H1 (cell line): ENCODE measurements around the gene B9D2. TPM values are rescaled to one million over a fixed set of nuclear protein-coding genes. Genes with fewer than 3 reads are reported as not detected.

Experiments
- CTCF ChIA-PET: fragments of 300-600 bp; sonication (Branson Sonifier 250); formaldehyde crosslinking; loops from one replicate; lab custom pipeline; 2021; ENCODE audit not compliant: partially characterized antibody; lab: Charles Lee
- POLR2A ChIA-PET: fragments of 300-600 bp; sonication (Branson Sonifier 250); formaldehyde crosslinking; loops from one replicate; lab custom pipeline; 2021; ENCODE audit warnings: inconsistent platforms; ENCODE audit not compliant: partially characterized antibody; lab: Charles Lee
- DNase-seq, 2 experiments: peaks; one replicate each; pipeline versions ENCODE4 v3.0.0 to v3.0.0-alpha.2; 2010 to 2022; ENCODE audit warnings: low spot score in 2 of 2, low read depth in 1 of 2, mixed read lengths in 1 of 2
- FAIRE-seq: peaks from 2 replicates; lab custom pipeline; 2011; peaks lifted over from hg19 to GRCh38; lab: Jason Lieb, UNC
- H2AFZ ChIP-seq: 2 replicates; pipeline ENCODE4 v1.8.1; 2012; ENCODE audit warnings: low read length, inconsistent platforms
- H2AK5ac ChIP-seq: 2 replicates; pipeline ENCODE4 v1.6.1; 2013; ENCODE audit warnings: low read depth, low read length
- H2BK120ac ChIP-seq: replicated peaks from 2 replicates; pipeline ENCODE3; 2013; ENCODE audit warnings: low read depth, low read length, inconsistent platforms
- H2BK12ac ChIP-seq: 2 replicates; pipeline ENCODE4 v1.6.1; 2013; ENCODE audit warnings: low read depth, low read length
- H2BK15ac ChIP-seq: 2 replicates; pipeline ENCODE4 v1.6.1; 2013; ENCODE audit warnings: low read length
- H2BK20ac ChIP-seq: 2 replicates; pipeline ENCODE4 v1.6.1; 2013; ENCODE audit warnings: low read length
- H2BK5ac ChIP-seq: 2 replicates; pipeline ENCODE4 v1.6.1; 2013; ENCODE audit warnings: low read depth, low read length
- H3K14ac ChIP-seq: 2 replicates; pipeline ENCODE4 v1.6.1; 2013; ENCODE audit warnings: inconsistent platforms; ENCODE audit not compliant: insufficient read length
- H3K18ac ChIP-seq: 2 replicates; pipeline ENCODE4 v1.6.1; 2013; ENCODE audit warnings: low read length; ENCODE audit errors: extremely low read depth
- H3K23ac ChIP-seq: 2 replicates; pipeline ENCODE4 v1.6.1; 2013; ENCODE audit warnings: inconsistent platforms; ENCODE audit not compliant: insufficient read length
- H3K23me2 ChIP-seq: 2 replicates; pipeline ENCODE4 v1.6.1; 2013; ENCODE audit warnings: low read depth, low read length
- H3K27ac ChIP-seq: 2 replicates; pipeline ENCODE4 v1.6.1; 2011; ENCODE audit warnings: low read depth, low read length, inconsistent platforms
- H3K27me3 ChIP-seq, 4 experiments: replicated peaks in 1 of 4; 1 replicate in 1 of 4; 2 replicates in 3 of 4; pipeline versions ENCODE4 v1.6.1 to v1.8.1; 2011 to 2013; ENCODE audit warnings: low read length in 3 of 4, mild to moderate bottlenecking in 3 of 4, inconsistent platforms in 2 of 4, mixed read lengths in 2 of 4, moderate library complexity in 1 of 4; ENCODE audit not compliant: control insufficient read depth in 3 of 4, insufficient read depth in 3 of 4; ENCODE audit errors: extremely low read depth in 1 of 4
- H3K36me3 ChIP-seq, 4 experiments: 2 replicates each; pipeline versions ENCODE4 v1.6.1 to v1.8.1; 2011 to 2013; ENCODE audit warnings: mild to moderate bottlenecking in 4 of 4, low read length in 3 of 4, moderate library complexity in 2 of 4, control low read depth in 1 of 4, inconsistent platforms in 1 of 4; ENCODE audit not compliant: insufficient read depth in 4 of 4, control insufficient read depth in 2 of 4
- H3K4ac ChIP-seq: replicated peaks from 2 replicates; pipeline ENCODE3; 2013; ENCODE audit warnings: low read length, low read depth, mixed read lengths, inconsistent platforms; ENCODE audit not compliant: insufficient read length
- H3K4me1 ChIP-seq, 4 experiments: replicated peaks in 1 of 4; 1 replicate in 1 of 4; 2 replicates in 3 of 4; pipeline versions ENCODE4 v1.6.1 to v1.8.1; 2011 to 2013; ENCODE audit warnings: low read length in 3 of 4, inconsistent platforms in 2 of 4, mixed read lengths in 1 of 4; ENCODE audit not compliant: insufficient read depth in 4 of 4, control insufficient read depth in 3 of 4
- H3K4me2 ChIP-seq, 2 experiments: 2 replicates each; pipeline versions ENCODE4 v1.6.1 to v1.8.1; 2011 to 2013; ENCODE audit warnings: low read depth in 2 of 2, low read length in 2 of 2, control low read depth in 1 of 2, inconsistent platforms in 1 of 2, mild to moderate bottlenecking in 1 of 2; ENCODE audit not compliant: insufficient read depth in 1 of 2
- H3K4me3 ChIP-seq, 4 experiments: fragments of 200-600, 300-600 bp in 1 of 4; sonication (generic), shearing (Covaris generic), sonication (Bioruptor Twin) in 1 of 4; 2 replicates each; pipeline versions ENCODE4 v1.5.1 to v1.8.1; 2011 to 2016; ENCODE audit warnings: low read length in 4 of 4, low read depth in 3 of 4, control low read depth in 2 of 4, inconsistent platforms in 2 of 4, mild to moderate bottlenecking in 2 of 4, mixed read lengths in 1 of 4, moderate library complexity in 1 of 4; ENCODE audit not compliant: insufficient read depth in 2 of 4; ENCODE audit errors: extremely low read depth in 1 of 4
- H3K56ac ChIP-seq: replicated peaks from 2 replicates; pipeline ENCODE3; 2013; ENCODE audit warnings: low read depth, mild to moderate bottlenecking, mixed read lengths, low read length, inconsistent platforms; ENCODE audit not compliant: insufficient read length
- H3K79me1 ChIP-seq: 2 replicates; pipeline ENCODE4 v1.6.1; 2013; ENCODE audit warnings: low read depth, low read length, control low read depth
- H3K79me2 ChIP-seq, 2 experiments: 2 replicates each; pipeline versions ENCODE4 v1.6.1 to v1.8.1; 2012 to 2013; ENCODE audit warnings: low read length in 2 of 2, mild to moderate bottlenecking in 2 of 2, inconsistent platforms in 1 of 2; ENCODE audit not compliant: insufficient read depth in 2 of 2, control insufficient read depth in 1 of 2
- H3K9ac ChIP-seq, 4 experiments: replicated peaks in 1 of 4; 1 replicate in 1 of 4; 2 replicates in 3 of 4; pipeline versions ENCODE4 v1.6.1 to v1.8.1; 2011 to 2013; ENCODE audit warnings: low read depth in 3 of 4, low read length in 3 of 4, control low read depth in 2 of 4, mild to moderate bottlenecking in 2 of 4, moderate library complexity in 2 of 4, inconsistent platforms in 1 of 4; ENCODE audit errors: extremely low read depth in 1 of 4
- H3K9me3 ChIP-seq, 2 experiments: 2 replicates each; pipeline versions ENCODE4 v1.6.1 to v1.8.1; 2012 to 2013; ENCODE audit warnings: mild to moderate bottlenecking in 2 of 2, moderate library complexity in 2 of 2, control low read depth in 1 of 2, inconsistent platforms in 1 of 2, low read depth in 1 of 2, low read length in 1 of 2, mixed read lengths in 1 of 2; ENCODE audit not compliant: insufficient read depth in 2 of 2
- H4K20me1 ChIP-seq, 2 experiments: replicated peaks in 1 of 2; 2 replicates each; pipeline versions ENCODE3 to v1.8.1; 2011 to 2013; ENCODE audit warnings: inconsistent platforms in 2 of 2, low read length in 2 of 2, mild to moderate bottlenecking in 1 of 2; ENCODE audit not compliant: insufficient read depth in 2 of 2, control insufficient read depth in 1 of 2
- H4K5ac ChIP-seq: 2 replicates; pipeline ENCODE4 v1.6.1; 2013; ENCODE audit warnings: low read length, low read depth, mixed read lengths, inconsistent platforms; ENCODE audit not compliant: insufficient read length
- H4K8ac ChIP-seq: 2 replicates; pipeline ENCODE4 v1.8.0; 2013; ENCODE audit warnings: mild to moderate bottlenecking, moderate library complexity, low read length, inconsistent platforms; ENCODE audit not compliant: insufficient read depth; ENCODE audit errors: extremely low read depth
- H4K91ac ChIP-seq: replicated peaks from 2 replicates; pipeline ENCODE3; 2013; ENCODE audit warnings: low read length, mixed read lengths, inconsistent platforms; ENCODE audit not compliant: insufficient read length
- CHD2 ChIP-seq: IDR thresholded peaks from 2 replicates; pipeline ENCODE4 v1.6.1; 2012; ENCODE audit warnings: low read length, improper control_type of control experiment
- GABPA ChIP-seq: IDR thresholded peaks from 2 replicates; pipeline ENCODE4 v1.6.1; 2011; ENCODE audit warnings: mild to moderate bottlenecking, low read length, moderate library complexity, borderline replicate concordance; ENCODE audit not compliant: insufficient read depth
- JUN ChIP-seq: IDR thresholded peaks from 2 replicates; pipeline ENCODE4 v1.6.1; 2011; ENCODE audit warnings: low read depth, mild to moderate bottlenecking, improper control_type of control experiment, low read length
- KDM4A ChIP-seq: IDR thresholded peaks from one replicate; pipeline ENCODE4 v1.7.1; 2012; ENCODE audit warnings: low read depth, mild to moderate bottlenecking, moderate library complexity, low read length, inconsistent platforms; ENCODE audit not compliant: severe bottlenecking
- SP2 ChIP-seq: IDR thresholded peaks from 2 replicates; pipeline ENCODE4 v1.6.1; 2012; ENCODE audit warnings: mild to moderate bottlenecking, low read length, inconsistent platforms
- TAF1 ChIP-seq: IDR thresholded peaks from 2 replicates; pipeline ENCODE4 v1.6.1; 2011; ENCODE audit warnings: mild to moderate bottlenecking, low read depth, low read length
- TAF7 ChIP-seq: optimal IDR thresholded peaks from 2 replicates; pipeline ENCODE3; 2011; ENCODE audit warnings: low read depth, mild to moderate bottlenecking, inconsistent platforms, low read length, moderate library complexity, borderline replicate concordance
- TCF12 ChIP-seq: IDR thresholded peaks from 2 replicates; pipeline ENCODE4 v1.6.1; 2011; ENCODE audit warnings: low read depth, mild to moderate bottlenecking, low read length
- WGBS, 2 experiments: shearing (Covaris generic) in 1 of 2; methylation state at CpG; one replicate each; pipeline versions ENCODE4 v1.1.6 to v1.1.7; 2013 to 2015; ENCODE audit warnings: low lambda C conversion rate in 2 of 2, mixed read lengths in 2 of 2, inconsistent platforms in 1 of 2, low coverage in 1 of 2, missing lambda C conversion rate in 1 of 2; ENCODE audit not compliant: insufficient replicate concordance in 2 of 2, insufficient coverage in 1 of 2, insufficient read length in 1 of 2; ENCODE audit errors: extremely low coverage in 1 of 2, missing lambda C conversion rate in 1 of 2; 5-methylcytosine and 5-hydroxymethylcytosine counted together
- polyA plus RNA-seq, 7 experiments: library from polyadenylated mRNA; depleted of rRNA in 3 of 7; stranded (reverse) in 5 of 7; unstranded in 2 of 7; fragments of >200 nt in 5 of 7; fragments of 200-250 nt in 2 of 7; gene quantifications; 1 replicate in 5 of 7; 2 replicates in 1 of 7; 4 replicates in 1 of 7; pipeline versions ENCODE4 v1.2.1 to v1.2.3, GENCODE V29; 2011 to 2013; ENCODE audit warnings: missing spikeins in 2 of 7, mixed read lengths in 2 of 7
- total RNA-seq: library from RNA; stranded (reverse); fragmentation: NEBNext Ultra II Directional; extraction: Animal tissue kit (Norgen Biotek cat#: 25700); gene quantifications from 2 replicates; pipeline ENCODE4 v1.2.1, GENCODE V29; 2021

The B9D2 gene
- total and polyA plus RNA-seq, 2 of the 8 experiments (the other 6 are each of a cell fraction or from before 2014, with no cell fraction given): 4.9 to 6.3 TPM

DNA sequence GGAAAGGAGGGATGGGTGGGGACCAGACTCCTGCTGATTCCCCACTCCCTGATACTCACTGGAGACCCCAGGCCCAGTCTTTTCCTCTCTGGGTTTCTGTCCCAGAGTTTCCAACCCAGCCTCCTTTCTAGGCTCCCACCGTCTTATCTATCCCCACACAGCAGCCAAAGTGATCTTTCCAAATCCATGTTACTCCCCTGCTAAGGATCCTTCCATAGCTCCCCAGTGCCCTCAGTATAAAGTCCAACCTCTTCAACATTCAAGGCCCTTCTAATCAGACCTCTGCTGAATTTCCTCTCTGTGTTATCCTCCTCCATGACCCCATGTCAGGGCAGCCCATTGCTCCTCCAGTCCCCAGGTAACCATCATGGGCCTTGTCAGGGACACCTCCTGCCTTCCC, 8.9 kb downstream of the B9D2 start:
- TF ChIP-seq TAF1 (no peak), KDM4A (no peak), TCF12 (no peak), GABPA (no peak), JUN (no peak), CHD2 (no peak), TAF7 (no peak), SP2 (no peak)
- Histone ChIP-seq H3K36me3 (no peaks in the 10 kb centered on the region), H3K4me3 (no peak overlapping the region), H3K14ac (no peak overlapping the region), H3K79me1 (no peaks in the 10 kb centered on the region; the same call in 1 of the 2 replicates), H2BK12ac (no peak overlapping the region), H2BK20ac (no peak overlapping the region), H3K23ac (no peak overlapping the region), H3K9ac (no peak overlapping the region), H3K27me3 (peaks cover 10 to 33% (median 27%) of the 10 kb centered on the region in 4 experiments), H4K8ac (no peak overlapping the region), H3K27ac (no peak overlapping the region), H4K5ac (no peak overlapping the region), H4K20me1 (peaks cover 0 to 7% of the 10 kb centered on the region in 2 experiments), H3K23me2 (peaks cover 27% of the 10 kb centered on the region), H2AK5ac (no peak overlapping the region), H3K4ac (no peak overlapping the region), H4K91ac (no peak overlapping the region), H3K18ac (no peak overlapping the region), H2BK15ac (no peak overlapping the region), H2AFZ (no peak overlapping the region), H3K56ac (no peak overlapping the region), H3K4me1 (peaks cover 0 to 14% (median 4%) of the 10 kb centered on the region in 4 experiments; a peak in 5 of 7 replicates), H3K4me2 (no peak overlapping the region; a peak in 1 of 4 replicates), H2BK120ac (no peak overlapping the region), H2BK5ac (no peak overlapping the region), H3K9me3 (no peaks in the 10 kb centered on the region), H3K79me2 (no peaks in the 10 kb centered on the region)
- CTCF ChIA-PET: interaction anchor here (0.5 to 8.0 kb wide), 10 partner anchors 9 to 136 kb away, joined by 3 to 37 read pairs (median 4); partner anchors contain the start of gene B9D2
- DNase-seq (no peak), FAIRE-seq (no peak)
- WGBS, 2 experiments: 86% methylated on average over 1 of the region's 1 CpG; no CpG with 5 or more reads in 1 of the 2 experiments
- POLR2A ChIA-PET: interaction anchor here (0.9 to 5.4 kb wide), 2 partner anchors 9 to 45 kb away, joined by 3 to 29 read pairs; partner anchors contain the start of genes B9D2 and CCDC97
